Glutamatergic neuron (in vitro differentiated cells): ENCODE results near the gene CABP2. TPM values are rescaled to one million over a fixed set of nuclear protein-coding genes. Genes with fewer than 3 reads are reported as not detected.
"Not testable (repeated sequence)": the region's sequence is repeated elsewhere in the genome, so short reads cannot be mapped to it uniquely, and the experiment has no call there.

ENCODE experiments used
- DNase-seq: peaks from one replicate; pipeline ENCODE4 v3.0.0; 2022
- H3K27ac Mint-ChIP-seq: one replicate; pipeline ENCODE4 v1.8.0; 2020; ENCODE audit warnings: mild to moderate bottlenecking, mixed read lengths, inconsistent platforms; ENCODE audit not compliant: unreplicated experiment
- H3K27me3 Mint-ChIP-seq: one replicate; pipeline ENCODE4 v1.8.0; 2020; ENCODE audit warnings: mild to moderate bottlenecking, moderate library complexity, mixed read lengths, inconsistent platforms; ENCODE audit not compliant: unreplicated experiment
- H3K36me3 Mint-ChIP-seq: one replicate; pipeline ENCODE4 v1.8.0; 2020; ENCODE audit warnings: mild to moderate bottlenecking, mixed read lengths, inconsistent platforms; ENCODE audit not compliant: unreplicated experiment
- H3K4me1 Mint-ChIP-seq: one replicate; pipeline ENCODE4 v1.8.0; 2020; ENCODE audit warnings: mild to moderate bottlenecking, low read depth, mixed read lengths, inconsistent platforms; ENCODE audit not compliant: unreplicated experiment
- H3K4me3 Mint-ChIP-seq: one replicate; pipeline ENCODE4 v1.8.0; 2020; ENCODE audit warnings: mild to moderate bottlenecking, mixed read lengths, inconsistent platforms; ENCODE audit not compliant: unreplicated experiment
- H3K9me3 Mint-ChIP-seq: one replicate; pipeline ENCODE4 v1.8.0; 2020; ENCODE audit warnings: mild to moderate bottlenecking, moderate library complexity, mixed read lengths, inconsistent platforms; ENCODE audit not compliant: unreplicated experiment
- CTCF ChIP-seq: fragments of 200-600 bp; sonication (generic); IDR thresholded peaks from one replicate; pipeline ENCODE4 v1.5.0; 2021; ENCODE audit not compliant: partially characterized antibody, unreplicated experiment
- total RNA-seq: library from RNA; stranded (reverse); fragmentation: NEBNext Ultra II Directional; extraction: Animal tissue kit (Norgen Biotek cat#: 25700); gene quantifications from one replicate; pipeline ENCODE4 v1.2.1, GENCODE V29; 2021; ENCODE audit not compliant: unreplicated experiment

CABP2 gene
- total RNA-seq, 1 donor from 2014 or later: not detected

- TF ChIP-seq CTCF: no peak
- no peak for DNase-seq
- Mint-ChIP-seq H3K4me3 (no peak overlapping the region), H3K27me3 (no peaks in the 10 kb centered on the region), H3K36me3 (peaks cover 5% of the 10 kb centered on the region), H3K27ac (peak overlapping the region; percentile 16), H3K9me3 (peaks cover 5% of the 10 kb centered on the region), H3K4me1 (no peaks in the 10 kb centered on the region)
Measured at GRCh38 chr11:67551127-67551526, 27.9 kb upstream of the CABP2 start.

- no peak for DNase-seq
- Mint-ChIP-seq H3K4me1 (no peaks in the 10 kb centered on the region), H3K27me3 (no peaks in the 10 kb centered on the region), H3K4me3 (no peak overlapping the region), H3K36me3 (peaks cover 5% of the 10 kb centered on the region), H3K27ac (no peak overlapping the region), H3K9me3 (peaks cover 7% of the 10 kb centered on the region)
- TF ChIP-seq CTCF: no peak
Measured at GRCh38 chr11:67548555-67549110, 25.4 kb upstream of the CABP2 start.

GRCh38 chr11:67548112-67548511 is 24.9 kb upstream of the CABP2 start:
- not testable (repeated sequence) for H3K4me3 Mint-ChIP-seq, H3K36me3 Mint-ChIP-seq, H3K9me3 Mint-ChIP-seq, H3K27ac Mint-ChIP-seq, H3K27me3 Mint-ChIP-seq, H3K4me1 Mint-ChIP-seq, DNase-seq

GRCh38 chr11:67545280-67545679 is 22.0 kb upstream of the CABP2 start:
- H3K36me3 Mint-ChIP-seq: peaks cover 5% of the 10 kb centered on the region
- H3K27ac Mint-ChIP-seq: no peak overlapping the region
- H3K27me3 Mint-ChIP-seq: peaks cover 4% of the 10 kb centered on the region
- H3K4me1 Mint-ChIP-seq: no peaks in the 10 kb centered on the region
- no peak overlapping the region for H3K4me3 Mint-ChIP-seq
- no peak for DNase-seq
- peaks cover 2% of the 10 kb centered on the region for H3K9me3 Mint-ChIP-seq
- no peak for TF ChIP-seq CTCF

- peaks cover 5% of the 10 kb centered on the region for H3K27me3 Mint-ChIP-seq
- DNase-seq: no peak
- no peak for TF ChIP-seq CTCF
- no peaks in the 10 kb centered on the region for H3K4me1 Mint-ChIP-seq
- H3K4me3 Mint-ChIP-seq: no peak overlapping the region
- no peaks in the 10 kb centered on the region for H3K36me3 Mint-ChIP-seq
- H3K9me3 Mint-ChIP-seq: peaks cover 2% of the 10 kb centered on the region
- no peak overlapping the region for H3K27ac Mint-ChIP-seq
Measured at GRCh38 chr11:67544616-67545242, 21.5 kb upstream of the CABP2 start.
